Stimulated activated CD4-positive, alpha-beta T cell treated with anti-CD3 and anti-CD28 coated beads, Interleukin-4, amount 100 ng/mL, for 48 hours (primary cell): ENCODE data around the gene MRPL41.
"Not testable (repeated sequence)": the region's sequence is repeated elsewhere in the genome, so short reads cannot be mapped to it uniquely, and the experiment has no call there.

Source experiments
- DNase-seq, 2 donors: peaks; one replicate each; pipeline ENCODE4 v3.0.0-alpha.2; 2020; ENCODE audit warnings: low read depth in 2 of 2

The MRPL41 gene

GRCh38 chr9:137521405-137521985, 30.2 kb upstream of the MRPL41 start:
- no peak for DNase-seq

- no peak for DNase-seq
Measured at GRCh38 chr9:137522746-137523455, 28.8 kb upstream of the MRPL41 start.

GRCh38 chr9:137524161-137524980, 27.3 kb upstream of the MRPL41 start:
- no peak for DNase-seq

DNA sequence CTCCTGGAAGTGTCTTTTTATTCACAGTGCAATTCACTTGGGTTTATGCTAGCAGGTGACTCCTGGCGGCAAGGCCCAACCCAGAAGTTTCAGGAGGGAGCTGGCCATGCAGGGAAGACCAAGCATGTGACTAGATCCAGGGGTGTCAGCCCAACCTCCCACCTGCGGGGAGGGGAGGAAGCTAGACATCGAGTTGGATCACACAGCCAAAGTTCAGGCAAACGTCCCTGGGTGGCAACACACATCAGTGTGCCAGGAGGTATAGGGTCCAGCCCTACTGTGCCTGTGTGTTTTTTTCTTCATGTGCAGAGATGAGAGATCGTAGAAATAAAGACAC, 26.7 kb upstream of the MRPL41 start:
- no peak for DNase-seq

DNA sequence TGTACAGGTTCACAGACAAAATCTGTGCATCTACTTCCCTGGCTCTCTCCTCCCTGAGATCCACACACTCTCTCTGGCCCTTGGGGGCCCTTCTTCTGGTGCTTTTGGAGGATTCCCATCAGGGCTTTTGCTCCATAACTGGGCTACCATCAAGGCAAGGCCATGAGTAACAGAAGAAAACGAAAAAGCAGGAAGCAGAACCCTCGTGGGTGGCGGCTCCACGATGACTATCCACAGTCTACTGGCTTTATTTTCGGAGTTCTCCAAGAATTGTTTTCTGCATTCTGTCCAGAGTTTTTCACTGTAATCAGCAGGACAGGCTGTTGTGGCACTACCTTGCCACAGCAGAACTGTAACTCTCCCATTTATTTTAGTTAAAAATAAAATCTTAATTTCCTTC, 21.3 kb upstream of the MRPL41 start:
- no peak for DNase-seq

DNA sequence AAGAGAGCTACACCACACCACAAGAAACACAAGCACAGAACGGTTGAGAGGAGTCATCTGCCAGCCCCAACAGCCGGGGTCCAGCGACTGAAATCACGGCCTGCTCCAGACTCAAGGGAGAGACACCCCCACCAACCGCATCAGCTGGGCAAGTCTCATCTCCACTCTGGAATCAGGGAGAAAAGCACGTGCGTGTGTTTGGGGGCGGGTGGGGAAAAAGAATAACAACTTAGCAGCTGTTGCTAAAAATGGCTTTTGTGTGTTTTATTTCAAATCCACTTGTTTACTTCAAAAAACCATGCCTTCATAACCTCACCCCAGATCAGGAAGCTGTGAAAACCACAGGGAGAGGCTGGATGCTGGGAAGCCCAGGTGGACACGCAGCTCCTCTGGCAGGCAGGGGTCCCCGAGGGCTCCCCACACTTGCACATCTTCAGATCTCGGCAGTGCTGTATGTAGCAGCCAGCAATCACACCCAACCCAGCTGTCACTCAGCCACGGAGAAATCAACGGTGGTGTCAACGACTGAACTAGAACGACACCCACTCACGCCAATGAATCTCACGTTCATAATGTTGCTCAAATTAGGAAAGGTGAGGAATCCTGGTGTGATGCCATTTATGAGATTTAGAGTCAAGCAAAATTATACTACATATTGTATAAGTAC, 20.4 kb upstream of the MRPL41 start:
- DNase-seq, result no peak

DNA sequence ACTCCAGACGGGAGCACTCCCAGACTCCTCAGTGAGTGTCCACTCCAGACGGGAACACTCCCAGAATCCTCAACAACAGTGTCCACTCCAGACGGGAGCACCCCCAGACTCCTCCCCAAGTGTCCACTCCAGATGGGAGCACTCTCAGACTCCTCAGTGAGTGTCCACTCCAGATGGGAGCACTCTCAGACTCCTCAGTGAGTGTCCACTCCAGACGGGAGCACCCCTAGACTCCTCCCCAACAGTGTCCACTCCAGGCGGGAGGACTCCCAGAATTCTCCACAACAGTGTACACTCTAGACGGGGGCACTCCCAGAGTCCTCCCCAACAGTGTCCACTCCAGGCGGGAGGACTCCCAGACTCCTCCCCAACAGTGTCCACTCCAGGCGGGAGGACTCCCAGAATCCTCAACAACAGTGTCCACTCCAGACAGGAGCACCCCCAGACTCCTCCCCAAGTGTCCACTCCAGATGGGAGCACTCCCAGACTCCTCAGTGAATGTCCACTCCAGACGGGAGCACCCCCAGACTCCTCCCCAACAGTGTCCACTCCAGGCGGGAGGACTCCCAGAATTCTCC, 18.7 kb upstream of the MRPL41 start:
- DNase-seq, result not testable (repeated sequence)

DNA sequence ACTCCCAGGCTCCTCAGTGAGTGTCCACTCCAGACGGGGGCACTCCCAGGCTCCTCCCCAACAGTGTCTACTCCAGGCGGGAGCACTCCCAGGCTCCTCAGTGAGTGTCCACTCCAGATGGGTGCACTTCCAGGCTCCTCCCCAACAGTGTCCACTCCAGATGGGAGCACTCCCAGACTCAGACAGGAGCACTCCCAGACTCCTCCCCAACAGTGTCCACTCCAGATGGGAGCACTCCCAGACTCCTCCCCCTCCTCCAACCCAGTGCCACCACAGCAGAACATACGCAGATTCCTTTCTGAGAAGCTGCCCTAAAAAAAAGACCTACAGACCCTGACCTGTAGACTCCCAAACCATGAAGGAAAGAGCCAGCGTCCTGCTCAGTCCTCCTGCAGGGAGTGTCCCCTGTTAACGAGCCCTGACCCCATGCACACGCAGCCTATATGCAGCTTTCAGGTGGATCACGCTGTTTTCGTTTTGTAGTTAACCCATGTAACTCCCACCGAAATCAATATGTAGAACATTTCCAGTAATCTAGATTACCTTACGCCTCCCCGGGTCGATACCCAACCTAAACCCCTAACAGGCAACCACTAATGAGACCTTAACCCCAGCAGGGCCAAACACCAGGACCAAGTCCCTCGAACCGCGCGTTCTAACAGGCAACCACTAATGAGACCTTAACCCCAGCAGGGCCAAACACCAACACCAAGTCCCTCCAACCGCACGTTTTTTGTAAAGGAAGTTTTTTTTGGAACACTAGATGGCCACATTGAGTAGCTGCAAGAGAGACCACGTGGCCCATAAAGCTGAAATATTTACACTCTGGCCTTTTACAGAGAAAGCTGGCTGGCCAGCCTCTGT, 17.2 kb upstream of the MRPL41 start:
- DNase-seq, result no peak

DNA sequence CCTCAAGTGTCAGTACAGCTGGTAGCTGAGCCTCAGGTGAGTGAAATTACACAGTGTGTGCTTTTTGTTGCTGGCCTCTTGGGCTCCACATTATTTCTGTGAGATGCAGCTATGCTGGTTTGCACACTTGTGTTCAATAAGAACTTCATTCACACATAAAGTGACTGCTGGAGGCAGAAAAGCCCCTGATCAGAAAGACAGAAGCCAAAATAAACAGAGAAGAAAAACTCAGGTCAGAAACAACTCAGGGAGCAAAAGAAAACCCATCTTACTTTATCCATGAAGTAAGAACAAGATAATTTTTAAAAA, 16.6 kb upstream of the MRPL41 start:
- DNase-seq, result no peak

DNA sequence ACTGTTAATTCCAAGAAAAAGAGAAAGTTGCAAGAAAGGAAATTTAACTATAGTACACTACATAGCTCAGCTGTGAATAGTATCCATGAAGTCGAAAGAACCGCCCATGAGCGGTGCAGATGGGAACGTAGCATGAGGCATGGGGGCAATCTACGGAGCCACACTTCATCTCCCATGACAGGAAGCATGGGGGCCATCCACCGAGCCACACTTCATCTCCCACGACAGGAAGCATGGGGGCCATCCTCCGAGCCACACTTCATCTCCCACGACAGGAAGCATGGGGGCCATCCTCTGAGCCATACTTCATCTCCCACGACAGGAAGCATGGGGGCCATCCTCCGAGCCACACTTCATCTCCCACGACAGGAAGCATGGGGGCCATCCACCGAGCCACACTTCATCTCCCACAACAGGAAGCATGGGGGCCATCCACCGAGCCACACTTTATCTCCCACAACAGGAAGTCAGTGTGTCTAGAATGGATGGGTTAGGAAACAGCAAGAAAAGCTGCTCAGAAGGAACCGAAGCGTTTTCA, 15.0 kb upstream of the MRPL41 start:
- DNase-seq, result not testable (repeated sequence)

- DNase-seq, result no peak
Measured at GRCh38 chr9:137538058-137538457, 13.6 kb upstream of the MRPL41 start.

DNA sequence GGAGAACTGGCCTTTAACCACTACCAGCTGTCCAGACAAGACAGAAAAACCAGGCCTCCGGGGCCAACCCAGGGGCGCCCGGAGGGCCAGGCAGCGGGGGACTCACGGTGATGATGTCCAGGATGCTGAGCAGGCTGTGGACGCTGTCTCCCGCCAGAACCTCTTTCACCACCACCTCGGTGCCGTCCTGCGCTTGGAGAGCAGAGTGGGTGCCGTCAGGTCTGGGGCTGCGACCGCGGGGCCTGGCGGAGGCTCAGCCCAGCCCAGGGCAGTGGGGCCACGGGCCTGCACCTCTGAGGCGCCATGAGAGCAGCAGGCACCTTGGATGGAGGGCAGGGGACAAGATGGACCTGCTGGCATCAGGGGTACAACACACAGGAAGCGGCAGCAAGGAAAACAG, 11.1 kb upstream of the MRPL41 start:
- DNase-seq, result no peak

DNA sequence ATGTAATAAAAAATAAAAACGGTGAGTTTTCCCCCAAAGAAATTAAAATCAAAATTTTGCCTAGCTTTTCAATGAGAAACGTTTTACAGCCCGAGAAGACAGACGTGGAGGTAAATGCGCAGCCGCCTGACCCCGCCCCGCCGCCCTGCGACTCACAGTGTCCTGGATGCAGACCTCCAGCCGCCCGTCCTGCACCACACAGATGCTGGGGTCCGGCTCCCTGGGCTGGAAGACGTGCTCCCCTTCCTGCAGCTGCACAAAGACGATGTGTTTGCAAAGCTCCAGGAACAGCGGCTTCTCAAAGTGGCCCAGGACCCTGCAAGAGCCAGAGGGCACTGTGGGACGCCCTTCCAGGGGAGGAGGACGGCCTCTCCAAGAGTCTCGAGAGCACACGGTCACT, 9.2 kb upstream of the MRPL41 start:
- no peak for DNase-seq

- DNase-seq, result no peak
Measured at GRCh38 chr9:137543237-137543963, 8.3 kb upstream of the MRPL41 start.

GRCh38 chr9:137544176-137544760, 7.4 kb upstream of the MRPL41 start:
- DNase-seq, result no peak

DNA sequence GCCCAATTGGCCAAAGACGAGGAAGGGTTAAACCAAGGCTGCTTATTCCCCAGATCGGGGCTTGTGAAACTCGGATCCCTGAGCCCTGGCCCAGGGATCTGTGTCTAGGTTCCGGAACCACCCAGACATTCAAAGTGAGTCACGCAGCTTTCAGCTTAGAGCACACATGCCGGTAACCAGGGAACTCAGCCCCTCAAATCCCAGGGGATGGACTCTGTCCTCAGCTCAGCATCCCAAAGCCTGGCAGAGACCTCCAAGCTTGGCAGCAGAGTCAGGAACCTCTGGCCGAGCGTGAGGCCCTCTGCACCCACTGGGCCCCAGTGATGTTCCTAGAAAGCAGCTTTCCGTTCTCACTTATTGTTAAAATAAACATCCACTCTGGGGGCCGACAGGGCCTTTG, 6.6 kb upstream of the MRPL41 start:
- DNase-seq, result no peak

DNA sequence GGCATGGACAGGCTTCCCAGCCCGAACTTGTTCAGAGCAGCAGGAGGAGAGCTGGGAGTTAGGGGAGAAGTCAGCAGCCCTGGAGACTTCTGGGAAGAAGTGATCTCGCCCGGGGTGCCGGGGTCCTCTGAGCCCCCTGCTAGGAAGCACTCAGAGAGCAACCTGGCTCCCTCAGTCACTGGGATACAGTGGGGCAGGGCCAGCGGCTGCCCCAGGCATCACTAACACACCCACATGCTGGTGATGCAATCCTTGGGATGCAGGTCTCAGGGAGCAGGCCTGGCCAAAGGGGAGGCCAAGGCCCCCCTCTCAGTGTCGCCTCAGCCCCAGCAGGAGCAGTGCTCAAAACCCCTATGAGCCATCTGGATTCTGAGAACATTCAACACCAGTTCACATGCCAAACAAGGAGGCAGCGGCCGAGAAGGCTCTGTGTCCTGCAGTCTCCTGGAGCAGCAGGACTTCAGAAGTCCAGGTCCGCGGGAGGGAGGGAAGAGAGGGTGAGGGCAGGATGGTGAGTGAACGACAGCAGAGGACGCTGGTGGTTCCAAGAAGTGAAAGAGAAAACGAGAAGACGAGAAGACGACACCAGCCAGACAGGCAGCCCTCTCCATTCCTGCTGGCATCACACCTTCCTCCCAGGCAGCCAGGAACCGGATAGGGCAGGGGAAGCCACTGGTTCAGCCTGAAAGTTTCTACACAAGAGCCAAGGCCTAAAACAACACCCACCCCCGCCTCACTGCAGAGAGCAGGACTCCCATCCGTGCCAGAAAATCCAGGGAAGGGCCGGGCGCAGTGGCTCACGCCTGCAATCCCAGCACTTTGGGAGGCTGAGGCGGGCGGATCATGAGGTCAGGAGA, 3.8 kb upstream of the MRPL41 start:
- DNase-seq, result no peak

DNA sequence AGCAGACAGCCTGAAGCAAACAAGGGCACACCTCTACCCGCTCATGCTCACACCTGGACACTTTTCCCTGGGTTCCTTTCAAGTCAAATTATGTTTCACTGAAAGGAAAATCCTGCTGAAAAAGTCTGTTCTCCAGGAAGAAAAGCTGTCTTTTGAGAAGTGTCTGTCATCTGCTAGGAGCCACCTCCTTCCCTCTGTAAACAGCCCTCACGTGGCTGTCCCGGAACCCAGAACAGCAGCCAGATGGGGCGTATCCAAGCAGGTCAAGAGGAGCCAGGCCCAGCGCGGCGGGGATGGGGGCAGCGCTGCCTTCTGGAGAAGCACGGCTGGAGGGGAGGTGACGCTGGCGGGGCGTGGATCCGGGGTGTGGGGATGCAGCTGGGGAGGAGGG, 1.5 kb upstream of the MRPL41 start, which contains the start of gene PNPLA7:
PNPLA7 (minus strand) TSS at position 172 of the 391 bp plus-strand sequence. CDS start 205 bp downstream, outside the sequence.
- peak; percentile 22 to 35 for DNase-seq

GRCh38 chr9:137550958-137551263, 768 bp upstream of the MRPL41 start:
- not testable (repeated sequence) for DNase-seq
